Astrocyte of the hippocampus (primary cell): ENCODE results near the gene MT4.

Experiments used
- DNase-seq: peaks from one replicate; pipeline ENCODE4 v3.0.0; 2011; ENCODE audit warnings: low read depth, low spot score

Gene MT4

DNA sequence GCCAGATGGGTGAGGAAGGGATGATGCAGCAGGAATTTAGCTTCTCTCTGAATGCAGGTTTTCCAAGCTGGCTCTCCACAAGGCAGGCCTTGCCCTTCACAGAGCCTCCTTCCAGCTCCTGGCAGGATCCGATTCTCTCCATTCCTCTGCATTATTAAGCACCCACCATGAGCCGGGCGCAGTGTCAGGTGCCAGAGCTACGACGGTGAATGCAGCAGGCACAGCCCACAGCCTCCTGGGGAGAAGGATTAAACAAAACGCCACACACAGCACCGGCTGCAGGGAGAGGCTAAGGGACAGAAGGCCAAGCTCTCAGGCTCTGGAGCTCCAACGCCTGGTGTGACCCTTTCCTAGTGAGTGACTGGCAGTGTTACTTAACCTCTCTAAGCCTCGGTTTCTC, 36.5 kb downstream of the MT4 start:
- DNase-seq, result no peak

GRCh38 chr16:56603589-56603988, 38.7 kb downstream of the MT4 start:
- peak; percentile 49 for DNase-seq

GRCh38 chr16:56604966-56605365, 40.1 kb downstream of the MT4 start:
- no peak for DNase-seq

- no peak for DNase-seq
These were observed 40.6 kb downstream of the MT4 start for GRCh38 chr16:56605475-56605874.

DNA sequence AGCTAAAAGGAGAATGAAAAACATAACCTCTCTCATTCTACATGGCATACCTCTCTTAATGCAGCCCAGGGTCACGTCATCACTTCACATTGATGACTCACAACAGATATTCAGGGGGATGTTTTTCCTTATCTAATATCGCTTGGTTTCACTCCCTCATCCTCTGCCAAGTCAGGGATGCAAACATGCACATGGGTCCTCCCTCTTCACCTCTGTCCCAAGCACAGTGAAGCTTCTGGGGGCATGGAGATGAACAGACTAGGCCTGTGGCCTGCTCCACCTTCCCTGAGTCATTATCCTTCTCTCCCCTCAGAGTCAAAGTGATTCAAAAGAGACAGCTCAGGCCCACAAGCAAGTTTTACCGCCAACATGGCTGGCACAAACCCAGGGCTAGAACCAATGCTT, 41.2 kb downstream of the MT4 start:
- DNase-seq, result no peak

- DNase-seq, result peak; percentile 71
These were observed 41.7 kb downstream of the MT4 start for GRCh38 chr16:56606476-56607108.

GRCh38 chr16:56607109-56607618, 42.3 kb downstream of the MT4 start:
- peak; percentile 91 for DNase-seq

GRCh38 chr16:56607675-56608042, 42.8 kb downstream of the MT4 start:
- DNase-seq, result peak; percentile 42

GRCh38 chr16:56608043-56608875, 43.4 kb downstream of the MT4 start, which contains the start of gene MT2A:
Gene MT2A (plus strand): TSS chr16:56608584. CDS start chr16:56608656, 72 bp downstream.
- peak; percentile 98 for DNase-seq

GRCh38 chr16:56608876-56609462, 44.1 kb downstream of the MT4 start:
- DNase-seq, result peak; percentile 38

DNA sequence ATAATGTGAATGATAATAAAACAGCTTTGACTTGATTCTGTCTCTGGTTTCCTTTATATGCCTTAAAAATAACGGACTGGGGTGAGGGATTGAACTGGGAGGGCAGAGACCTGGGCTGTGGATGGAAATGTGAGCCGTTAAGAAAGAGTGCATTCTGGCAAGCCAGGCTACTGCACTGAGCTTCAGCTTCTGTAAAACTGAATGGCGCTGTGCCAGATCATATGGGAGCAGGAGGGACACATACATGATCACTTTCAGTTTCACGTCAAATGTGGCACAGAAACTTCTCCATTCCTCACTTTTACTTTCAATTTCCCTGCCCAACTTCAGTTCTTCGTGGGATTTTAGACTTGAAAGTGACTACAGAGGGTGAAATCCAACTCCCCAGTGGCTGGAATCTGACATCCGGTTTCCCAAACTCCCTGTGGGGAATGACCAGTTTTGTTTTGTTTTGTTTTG, 44.6 kb downstream of the MT4 start:
- peak; percentile 85 for DNase-seq

- DNase-seq, result peak; percentile 73
These were observed 45.2 kb downstream of the MT4 start for GRCh38 chr16:56610017-56610608.

GRCh38 chr16:56610609-56611111, 45.8 kb downstream of the MT4 start:
- DNase-seq, result no peak

DNA sequence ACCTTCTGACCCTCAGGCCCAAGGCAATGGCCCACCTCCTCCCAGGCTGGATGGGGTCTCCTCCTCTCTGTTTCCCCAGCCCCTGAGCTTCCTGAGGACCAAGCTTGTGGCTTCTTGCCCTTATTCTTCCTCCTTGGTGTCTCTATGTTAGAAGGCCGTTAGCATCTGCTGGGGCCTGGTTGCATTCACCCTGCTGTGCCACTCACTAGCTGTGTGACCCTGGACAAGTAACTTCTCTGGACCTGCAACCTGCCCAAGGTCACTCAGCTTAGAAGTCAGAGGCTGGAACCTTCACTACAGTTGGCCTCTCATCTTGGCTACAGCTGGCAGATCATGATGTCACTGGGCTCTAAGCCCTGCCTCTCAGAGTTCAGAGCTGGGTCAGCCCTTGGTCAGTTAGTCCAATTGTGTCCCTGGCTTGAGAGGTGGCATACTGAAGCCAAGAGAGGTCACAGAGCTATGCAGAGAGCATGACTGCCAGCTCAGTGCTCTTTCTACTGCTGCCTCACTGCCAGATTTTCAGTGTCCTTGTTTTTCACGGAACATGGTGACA, 46.5 kb downstream of the MT4 start:
- DNase-seq, result peak; percentile 30

DNA sequence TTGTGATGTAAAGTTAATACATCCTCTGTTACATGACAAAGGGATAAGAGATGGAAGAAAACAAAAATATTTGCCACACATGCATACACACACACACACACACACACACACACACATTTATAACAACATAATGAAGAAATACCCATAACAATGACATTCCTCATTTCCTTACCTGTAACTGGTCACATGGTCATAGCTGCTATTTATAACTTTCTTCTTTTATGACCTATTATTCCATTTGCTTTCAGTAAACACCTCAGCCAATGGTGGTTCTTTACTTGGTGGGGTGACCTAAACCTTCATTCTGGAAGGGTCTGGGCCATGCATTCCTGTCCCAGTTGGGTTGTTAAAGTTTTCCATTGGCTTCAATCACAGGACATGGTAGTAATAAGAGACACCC, 48.8 kb downstream of the MT4 start:
- no peak for DNase-seq

GRCh38 chr16:56614549-56614991, 49.7 kb downstream of the MT4 start:
- peak; percentile 66 for DNase-seq

GRCh38 chr16:56615353-56615752, 50.5 kb downstream of the MT4 start:
- peak; percentile 38 for DNase-seq

GRCh38 chr16:56616608-56617211, 51.8 kb downstream of the MT4 start:
- DNase-seq, result no peak

GRCh38 chr16:56617212-56618085, 52.6 kb downstream of the MT4 start:
- DNase-seq, result peak; percentile 58

GRCh38 chr16:56618138-56618537, 53.3 kb downstream of the MT4 start:
- DNase-seq, result no peak
